AG09319 (cell line): Measurements from ENCODE around the gene KLHDC9.

Experiments
- DNase-seq: peaks from one replicate; pipeline ENCODE4 v3.0.0-alpha.2; 2010; ENCODE audit warnings: low read depth; ENCODE audit errors: extremely low read depth
- TF ChIP-seq, protein P1 (sequence below): IDR thresholded peaks from 2 replicates; pipeline ENCODE4 v1.5.1; 2011; ENCODE audit warnings: low read depth, mild to moderate bottlenecking, inconsistent platforms, low read length, moderate library complexity

KLHDC9 gene

GRCh38 chr1:161128591-161129420, 30.6 kb downstream of the KLHDC9 start:
- no peak for DNase-seq
- TF ChIP-seq, protein P1, sequence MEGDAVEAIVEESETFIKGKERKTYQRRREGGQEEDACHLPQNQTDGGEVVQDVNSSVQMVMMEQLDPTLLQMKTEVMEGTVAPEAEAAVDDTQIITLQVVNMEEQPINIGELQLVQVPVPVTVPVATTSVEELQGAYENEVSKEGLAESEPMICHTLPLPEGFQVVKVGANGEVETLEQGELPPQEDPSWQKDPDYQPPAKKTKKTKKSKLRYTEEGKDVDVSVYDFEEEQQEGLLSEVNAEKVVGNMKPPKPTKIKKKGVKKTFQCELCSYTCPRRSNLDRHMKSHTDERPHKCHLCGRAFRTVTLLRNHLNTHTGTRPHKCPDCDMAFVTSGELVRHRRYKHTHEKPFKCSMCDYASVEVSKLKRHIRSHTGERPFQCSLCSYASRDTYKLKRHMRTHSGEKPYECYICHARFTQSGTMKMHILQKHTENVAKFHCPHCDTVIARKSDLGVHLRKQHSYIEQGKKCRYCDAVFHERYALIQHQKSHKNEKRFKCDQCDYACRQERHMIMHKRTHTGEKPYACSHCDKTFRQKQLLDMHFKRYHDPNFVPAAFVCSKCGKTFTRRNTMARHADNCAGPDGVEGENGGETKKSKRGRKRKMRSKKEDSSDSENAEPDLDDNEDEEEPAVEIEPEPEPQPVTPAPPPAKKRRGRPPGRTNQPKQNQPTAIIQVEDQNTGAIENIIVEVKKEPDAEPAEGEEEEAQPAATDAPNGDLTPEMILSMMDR: no peak

GRCh38 chr1:161130266-161130665, 32.1 kb downstream of the KLHDC9 start:
- TF ChIP-seq, protein P1: no peak
- DNase-seq: no peak

- TF ChIP-seq, protein P1: no peak
- DNase-seq: no peak
These were observed 33.6 kb downstream of the KLHDC9 start for GRCh38 chr1:161131523-161132409.

DNA sequence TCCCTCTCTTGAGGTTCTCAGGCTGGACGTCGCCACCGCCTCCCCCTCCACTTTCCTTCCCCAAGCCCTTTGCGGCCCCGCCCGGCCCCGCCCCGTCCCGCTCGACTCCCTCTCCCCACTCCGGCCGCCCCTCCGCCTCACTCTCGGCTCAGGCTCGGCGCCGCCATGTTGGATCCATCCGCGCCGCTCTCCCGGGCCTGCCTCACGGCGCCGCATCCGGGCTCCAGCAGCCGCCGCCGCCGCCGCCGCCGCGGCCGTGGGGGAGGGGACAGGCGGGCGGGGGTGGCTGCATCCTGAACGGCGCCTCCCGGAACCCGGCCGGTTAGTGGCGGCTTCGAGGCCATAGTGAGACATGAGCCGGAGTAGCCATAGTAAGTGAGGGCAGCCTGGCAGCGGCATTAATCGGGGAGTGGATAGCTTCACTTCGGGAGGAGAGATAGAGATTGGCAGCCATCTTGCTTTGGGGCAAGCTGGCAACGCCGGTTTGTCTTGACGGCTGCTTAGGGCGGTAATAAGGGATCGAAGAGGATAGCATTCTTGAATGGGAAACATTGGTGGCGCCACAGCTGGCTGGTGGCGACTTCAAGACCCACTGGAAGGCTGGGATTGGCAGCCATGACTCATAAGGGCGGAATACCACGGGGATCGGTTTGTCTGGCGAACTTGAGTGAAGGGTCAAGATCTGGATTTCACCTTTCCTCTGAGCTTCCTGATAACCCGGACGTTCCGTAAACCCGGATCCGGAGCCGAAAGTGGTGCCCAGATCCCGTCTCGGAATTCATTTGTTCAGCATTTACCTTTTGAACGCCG, 34.5 kb downstream of the KLHDC9 start, which contains the start of gene DEDD:
Gene DEDD (minus strand): TSS at position 258 of the 810 bp plus-strand sequence. CDS start 8,205 bp downstream, outside the sequence.
- TF ChIP-seq, protein P1: no peak; the same call in 1 of the 2 replicates
- DNase-seq: peak; percentile 91

DNA sequence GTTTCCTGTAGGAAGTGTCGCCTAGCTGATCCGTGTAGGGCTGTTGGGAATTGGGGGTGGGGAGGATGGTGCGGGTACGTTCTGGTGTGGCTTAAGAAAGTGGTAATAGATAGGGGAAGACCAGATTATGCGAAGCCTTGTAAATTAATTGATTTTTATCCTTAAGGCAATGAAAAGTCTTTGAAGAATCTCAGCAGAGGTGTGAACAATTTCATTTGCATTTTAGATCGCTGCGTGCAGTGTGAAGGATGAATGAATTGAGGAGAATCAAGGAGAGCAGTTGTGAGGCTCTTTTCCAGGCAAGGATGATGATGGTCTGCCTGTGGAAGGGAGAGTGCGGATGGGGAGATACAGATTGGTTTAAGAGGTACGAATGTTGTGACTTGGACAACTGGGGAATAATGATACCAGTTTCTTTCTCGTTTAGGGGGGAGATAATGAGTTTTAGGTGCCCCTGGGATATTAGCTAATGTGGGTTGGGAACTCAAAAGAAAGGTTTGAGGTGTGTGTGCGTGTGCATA, 35.1 kb downstream of the KLHDC9 start:
- TF ChIP-seq, protein P1: no peak

GRCh38 chr1:161137881-161138280, 39.7 kb downstream of the KLHDC9 start:
- TF ChIP-seq, protein P1: no peak
- DNase-seq: no peak

More for the DNA sequence above, 35.1 kb downstream of the KLHDC9 start:
- no peak for DNase-seq
